ENCODE measurements around the gene PDZD2.

GRCh38 chr5:31657315-31657979 lies 18.5 kb downstream of the PDZD2 start:
- no peak for TF ChIP-seq CTCF (IDR thresholded peaks at IDR 0.05)
- no peak for TF ChIP-seq POLR2A (IDR thresholded peaks at IDR 0.05)
